B cell (primary cell): Measurements from ENCODE around the gene PPP2CA.

Experiments used
- CTCF ChIP-seq: fragments of 200-600 bp; IDR thresholded peaks from one replicate; pipeline ENCODE4 v1.8.0; 2022; ENCODE audit warnings: antibody characterized with exemption, mild to moderate bottlenecking
- EZH2 ChIP-seq: IDR thresholded peaks from 2 replicates; pipeline ENCODE4 v1.6.1; 2012; ENCODE audit warnings: borderline replicate concordance, low read depth, mild to moderate bottlenecking, moderate library complexity, low read length; ENCODE audit not compliant: insufficient read depth, poor library complexity, severe bottlenecking

GRCh38 chr5:134195666-134196065 lies 30.2 kb downstream of the PPP2CA start:
- TF ChIP-seq CTCF (no peak), EZH2 (no peak)
